Activated T-helper 17 cell treated with anti-CD3 and anti-CD28 coated beads, Interleukin-2, amount 50 U/mL, for 72 hours (primary cell): Measurements from ENCODE around the gene RNASE7. TPM values are rescaled to one million over a fixed set of nuclear protein-coding genes. Genes with fewer than 3 reads are reported as not detected.
A peak's percentile ranks its signal among the peaks of the same experiment; 100 is the strongest.

Experiments used
- ATAC-seq: fragments of 150-1000 bp; cut with Tn5 transposase; replicated peaks from 2 replicates; pipeline ENCODE4 v1.10.0; 2021; ENCODE audit warnings: mild to moderate bottlenecking, moderate library complexity
- H3K27ac Mint-ChIP-seq: one replicate; pipeline ENCODE4 v1.8.0; 2022; ENCODE audit warnings: mixed read lengths
- H3K27me3 Mint-ChIP-seq: one replicate; pipeline ENCODE4 v1.8.0; 2022; ENCODE audit warnings: mixed read lengths
- H3K36me3 Mint-ChIP-seq: one replicate; pipeline ENCODE4 v1.8.0; 2022; ENCODE audit warnings: low read depth, mild to moderate bottlenecking, mixed read lengths
- H3K4me1 Mint-ChIP-seq: one replicate; pipeline ENCODE4 v1.8.0; 2022; ENCODE audit warnings: mixed read lengths
- H3K4me3 Mint-ChIP-seq: one replicate; pipeline ENCODE4 v1.8.0; 2022; ENCODE audit warnings: mild to moderate bottlenecking, mixed read lengths
- H3K9me3 Mint-ChIP-seq: one replicate; pipeline ENCODE4 v1.8.0; 2022; ENCODE audit warnings: mixed read lengths
- total RNA-seq, 2 donors: library from RNA; stranded (reverse); gene quantifications; one replicate each; pipeline ENCODE4 v1.2.3, GENCODE V29; 2022

RNASE7 gene
- total RNA-seq, 2 donors from 2014 or later: not detected

DNA sequence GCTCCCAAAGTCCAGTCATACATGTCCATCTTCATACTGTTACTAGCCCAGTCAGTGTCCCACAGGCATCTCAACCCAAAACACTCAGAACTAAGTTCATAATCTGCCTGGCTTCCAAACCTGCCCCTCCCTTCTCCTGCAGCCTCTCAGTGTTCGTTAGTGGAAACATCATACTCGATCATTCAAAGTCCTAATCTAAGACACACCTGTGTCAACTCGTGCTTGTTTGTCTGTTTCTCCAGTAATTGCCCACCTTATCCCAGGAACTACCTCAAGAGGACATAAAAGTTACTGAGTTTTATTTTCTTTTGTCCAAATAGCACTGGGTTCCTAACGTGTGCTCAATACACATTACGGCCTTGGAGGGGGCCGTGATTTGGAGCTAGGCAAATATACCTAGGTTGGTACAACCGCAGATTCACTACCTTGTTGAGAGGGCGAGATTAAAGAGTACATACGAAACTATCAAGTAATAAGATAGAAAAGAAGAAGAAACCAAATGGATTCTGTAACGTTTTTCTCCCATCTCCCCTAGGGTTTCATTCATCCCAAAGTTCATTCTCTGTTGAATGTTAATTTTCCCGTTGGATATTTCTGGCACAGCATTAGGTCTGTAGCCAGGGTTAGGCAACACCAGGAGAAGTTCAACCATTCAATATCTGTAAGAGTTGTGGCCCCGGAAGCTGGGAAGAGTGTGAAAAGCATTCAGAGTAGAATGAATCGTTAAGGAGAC is 18.6 kb downstream of the RNASE7 start:
- Mint-ChIP-seq H3K4me3 (no peak overlapping the region), H3K27me3 (peaks cover 24% of the 10 kb centered on the region), H3K9me3 (no peaks in the 10 kb centered on the region), H3K27ac (no peak overlapping the region), H3K36me3 (no peaks in the 10 kb centered on the region), H3K4me1 (no peaks in the 10 kb centered on the region)
- no peak for ATAC-seq

GRCh38 chr14:21061347-21061668 is 19.1 kb downstream of the RNASE7 start:
- no peak overlapping the region for H3K27ac Mint-ChIP-seq
- H3K4me3 Mint-ChIP-seq: no peak overlapping the region
- no peaks in the 10 kb centered on the region for H3K9me3 Mint-ChIP-seq
- no peaks in the 10 kb centered on the region for H3K36me3 Mint-ChIP-seq
- ATAC-seq: no peak
- peaks cover 28% of the 10 kb centered on the region for H3K27me3 Mint-ChIP-seq
- no peaks in the 10 kb centered on the region for H3K4me1 Mint-ChIP-seq

GRCh38 chr14:21063479-21063878 is 21.3 kb downstream of the RNASE7 start:
- Mint-ChIP-seq H3K36me3 (no peaks in the 10 kb centered on the region), H3K27ac (no peak overlapping the region), H3K9me3 (no peaks in the 10 kb centered on the region), H3K27me3 (peaks cover 44% of the 10 kb centered on the region), H3K4me1 (no peaks in the 10 kb centered on the region), H3K4me3 (no peak overlapping the region)
- no peak for ATAC-seq

- peaks cover 9% of the 10 kb centered on the region for H3K4me1 Mint-ChIP-seq
- ATAC-seq: no peak
- H3K36me3 Mint-ChIP-seq: peaks cover 6% of the 10 kb centered on the region
- H3K9me3 Mint-ChIP-seq: no peaks in the 10 kb centered on the region
- no peak overlapping the region for H3K27ac Mint-ChIP-seq
- no peak overlapping the region for H3K4me3 Mint-ChIP-seq
- peaks cover 57% of the 10 kb centered on the region for H3K27me3 Mint-ChIP-seq
These were observed 24.8 kb downstream of the RNASE7 start for GRCh38 chr14:21066882-21067502.

DNA sequence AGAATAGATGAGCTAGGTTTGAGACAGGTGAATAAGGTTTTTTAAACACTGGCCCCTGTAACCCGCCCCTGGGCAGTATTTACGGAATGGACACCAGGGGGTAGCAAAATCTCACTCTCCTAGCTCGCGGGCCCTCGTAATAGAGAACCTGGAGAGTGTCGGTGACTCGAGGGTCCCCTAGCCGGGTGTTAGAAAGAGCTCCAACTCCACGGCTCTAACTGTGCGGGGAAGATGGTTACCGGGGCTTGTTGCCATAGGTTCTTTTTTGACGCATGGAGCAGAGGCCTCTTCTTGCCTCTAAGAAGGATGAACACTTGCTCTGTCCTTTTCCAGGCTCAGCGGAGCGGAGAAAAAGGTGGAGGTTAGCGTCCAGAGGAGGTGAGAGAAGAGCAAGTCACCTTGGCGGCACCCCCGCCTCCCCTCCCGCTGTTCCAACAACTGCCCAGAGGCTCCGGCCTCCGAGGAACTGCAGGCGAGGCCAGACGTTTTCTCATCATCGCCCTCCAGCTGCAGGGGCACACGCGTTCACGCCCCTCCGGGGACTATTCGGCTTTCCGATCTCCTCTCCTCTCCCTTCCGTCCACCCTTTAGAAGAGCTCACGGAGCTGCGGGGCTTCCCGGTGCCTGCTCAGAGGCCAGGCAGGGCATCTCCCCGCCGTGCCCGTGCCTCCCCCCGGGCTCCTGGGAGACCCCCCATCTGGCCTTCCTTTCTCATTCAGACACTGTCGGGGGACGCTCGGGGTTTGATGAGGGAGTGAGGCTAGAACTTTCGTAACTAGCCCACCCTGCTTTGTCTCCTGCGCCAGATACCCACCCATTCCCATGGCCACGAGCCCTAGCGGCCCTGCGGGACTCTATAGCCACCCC is 26.6 kb downstream of the RNASE7 start:
- peaks cover 9% of the 10 kb centered on the region for H3K4me1 Mint-ChIP-seq
- H3K27me3 Mint-ChIP-seq: peaks cover 65% of the 10 kb centered on the region
- H3K36me3 Mint-ChIP-seq: peaks cover 6% of the 10 kb centered on the region
- H3K9me3 Mint-ChIP-seq: no peaks in the 10 kb centered on the region
- H3K27ac Mint-ChIP-seq: no peak overlapping the region
- peak; percentile 43 for ATAC-seq
- H3K4me3 Mint-ChIP-seq: peak overlapping the region; percentile 76

DNA sequence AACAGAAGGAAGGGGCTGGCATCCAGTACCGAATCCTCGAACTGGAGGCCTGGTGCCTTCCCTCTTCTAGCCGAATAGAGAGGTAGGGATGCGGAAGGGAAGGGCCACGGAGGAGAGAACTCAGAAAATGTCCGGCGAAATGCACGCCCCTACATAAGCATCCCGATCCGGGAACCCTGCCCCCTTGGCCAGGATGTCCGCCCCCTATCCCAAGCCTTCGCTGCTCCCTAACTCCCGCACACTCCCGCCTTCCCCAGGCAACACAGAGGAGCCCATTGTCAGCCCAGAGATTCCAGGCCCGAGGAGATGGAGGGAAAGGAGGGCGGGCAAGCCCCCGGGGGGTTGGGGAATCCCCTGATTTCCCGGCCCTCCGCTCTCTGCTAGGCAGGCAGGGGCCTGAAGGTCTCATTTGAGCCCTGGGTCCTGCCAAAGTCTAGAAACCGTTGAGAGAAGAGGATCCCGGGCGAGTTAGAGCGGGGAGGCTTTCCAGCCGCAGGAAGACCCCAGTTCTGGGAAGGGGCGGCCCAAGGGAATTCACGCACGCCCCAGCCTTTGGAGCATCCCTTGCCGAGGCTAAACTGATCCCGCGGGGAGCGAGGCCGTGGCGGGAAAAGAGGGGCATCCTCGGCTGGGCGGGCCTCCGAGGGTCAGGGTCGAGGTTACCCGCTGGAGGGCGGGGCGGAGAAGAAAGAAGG is 27.4 kb downstream of the RNASE7 start:
- H3K4me1 Mint-ChIP-seq: peaks cover 9% of the 10 kb centered on the region
- H3K9me3 Mint-ChIP-seq: no peaks in the 10 kb centered on the region
- H3K36me3 Mint-ChIP-seq: peaks cover 6% of the 10 kb centered on the region
- no peak for ATAC-seq
- H3K27me3 Mint-ChIP-seq: peaks cover 65% of the 10 kb centered on the region
- H3K27ac Mint-ChIP-seq: no peak overlapping the region
- H3K4me3 Mint-ChIP-seq: peak overlapping the region; percentile 76

- Mint-ChIP-seq H3K27ac (no peak within 1 kb of the TSS), H3K36me3 (peaks cover 6% of the 10 kb centered on the region), H3K4me1 (peaks cover 9% of the 10 kb centered on the region), H3K9me3 (no peaks in the 10 kb centered on the region), H3K27me3 (peaks cover 64% of the 10 kb centered on the region), H3K4me3 (peak within 1 kb of the TSS; percentile 76)
- peak; percentile 15 for ATAC-seq
These were observed 28.0 kb downstream of the RNASE7 start, which contains the start of gene ARHGEF40 for GRCh38 chr14:21070083-21070609. Gene ARHGEF40, plus strand, starts transcription at chr14:21070304. Its CDS starts 93 bp downstream, at chr14:21070397.

GRCh38 chr14:21070610-21071224 is 28.6 kb downstream of the RNASE7 start:
- Mint-ChIP-seq H3K27ac (no peak overlapping the region), H3K36me3 (peaks cover 6% of the 10 kb centered on the region), H3K9me3 (no peaks in the 10 kb centered on the region), H3K4me3 (peak overlapping the region; percentile 76), H3K4me1 (peaks cover 9% of the 10 kb centered on the region), H3K27me3 (peaks cover 59% of the 10 kb centered on the region)
- ATAC-seq: peak; percentile 22

GRCh38 chr14:21071225-21072030 is 29.3 kb downstream of the RNASE7 start:
- peak overlapping the region; percentile 76 for H3K4me3 Mint-ChIP-seq
- peaks cover 54% of the 10 kb centered on the region for H3K27me3 Mint-ChIP-seq
- peak; percentile 69 for ATAC-seq
- no peaks in the 10 kb centered on the region for H3K9me3 Mint-ChIP-seq
- no peak overlapping the region for H3K27ac Mint-ChIP-seq
- peaks cover 9% of the 10 kb centered on the region for H3K4me1 Mint-ChIP-seq
- H3K36me3 Mint-ChIP-seq: peaks cover 6% of the 10 kb centered on the region

DNA sequence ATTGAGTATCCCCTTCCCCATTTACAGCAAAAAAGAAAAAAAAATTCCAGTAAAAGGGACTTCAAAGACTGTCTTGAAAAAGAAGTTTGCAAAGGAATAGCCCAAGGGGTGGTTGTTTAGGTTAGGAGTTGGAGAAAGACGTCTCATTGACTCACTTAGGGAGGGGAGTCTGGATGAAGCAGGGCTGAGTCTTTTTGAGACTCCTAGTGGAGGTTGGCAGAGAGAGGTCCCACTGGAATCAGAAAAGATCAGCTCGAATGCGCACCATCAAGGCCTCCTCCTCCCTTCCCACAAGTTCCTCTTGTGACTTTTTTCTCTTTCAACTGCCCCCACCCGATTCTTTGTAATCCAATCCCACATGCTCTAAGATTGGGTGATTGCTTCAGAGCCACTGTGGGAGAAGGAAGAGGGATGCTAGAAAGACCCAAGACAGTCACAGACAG is 29.9 kb downstream of the RNASE7 start:
- Mint-ChIP-seq H3K4me3 (peak overlapping the region; percentile 76), H3K9me3 (no peaks in the 10 kb centered on the region), H3K36me3 (peaks cover 6% of the 10 kb centered on the region), H3K4me1 (peaks cover 9% of the 10 kb centered on the region), H3K27ac (no peak overlapping the region), H3K27me3 (peaks cover 48% of the 10 kb centered on the region)
- no peak for ATAC-seq

DNA sequence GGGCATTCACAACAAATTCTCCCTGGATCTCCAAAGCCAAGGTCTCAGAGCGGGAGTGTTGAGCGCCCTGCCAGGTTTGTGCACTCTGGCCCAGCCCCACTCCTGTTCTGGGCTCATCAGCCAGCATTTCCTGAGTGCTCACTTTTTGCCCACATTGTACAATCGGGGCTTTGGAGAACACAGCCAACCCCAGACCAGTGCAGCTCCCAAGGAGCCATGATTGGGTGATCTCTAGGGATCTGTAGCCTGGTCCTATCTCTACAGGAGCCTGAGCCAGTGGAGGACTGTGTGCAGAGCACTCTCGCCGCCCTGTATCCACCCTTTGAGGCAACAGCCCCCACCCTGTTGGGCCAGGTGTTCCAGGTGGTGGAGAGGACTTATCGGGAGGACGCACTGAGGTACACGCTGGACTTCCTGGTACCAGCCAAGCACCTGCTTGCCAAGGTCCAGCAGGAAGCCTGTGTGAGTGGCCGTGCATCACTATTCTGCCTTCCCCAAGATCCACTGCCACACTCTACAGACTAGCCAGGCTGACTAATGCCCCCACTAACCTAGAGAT is 30.7 kb downstream of the RNASE7 start:
- H3K4me1 Mint-ChIP-seq: peaks cover 9% of the 10 kb centered on the region
- peak overlapping the region; percentile 76 for H3K4me3 Mint-ChIP-seq
- ATAC-seq: no peak
- peaks cover 6% of the 10 kb centered on the region for H3K36me3 Mint-ChIP-seq
- H3K27ac Mint-ChIP-seq: no peak overlapping the region
- peaks cover 43% of the 10 kb centered on the region for H3K27me3 Mint-ChIP-seq
- H3K9me3 Mint-ChIP-seq: no peaks in the 10 kb centered on the region

GRCh38 chr14:21073921-21074320 is 31.8 kb downstream of the RNASE7 start:
- Mint-ChIP-seq H3K27ac (no peak overlapping the region), H3K27me3 (peaks cover 35% of the 10 kb centered on the region), H3K4me1 (peaks cover 9% of the 10 kb centered on the region), H3K9me3 (no peaks in the 10 kb centered on the region), H3K36me3 (peaks cover 6% of the 10 kb centered on the region), H3K4me3 (no peak overlapping the region)
- ATAC-seq: no peak
